T-cell (primary cell): ENCODE results near the gene RPTOR. TPM values are rescaled to one million over a fixed set of nuclear protein-coding genes. Genes with fewer than 3 reads are reported as not detected.
A peak's percentile ranks its signal among the peaks of the same experiment; 100 is the strongest.

ENCODE experiments used
- ATAC-seq, 4 experiments: fragments of 200-7000 bp in 3 of 4; fragments of 150-1000 bp in 1 of 4; cut with Tn5 transposase; replicated peaks in 1 of 4; 1 replicate in 3 of 4; 2 replicates in 1 of 4; pipeline ENCODE4 v1.10.0; 2021; ENCODE audit warnings: moderate library complexity in 3 of 4, mild to moderate bottlenecking in 2 of 4, moderate number of reproducible peaks in 1 of 4
- CTCF ChIA-PET, 2 donors: fragments of 300-600 bp; sonication (Branson Sonifier 250); formaldehyde crosslinking; loops; one replicate each; lab custom pipeline; 2022; ENCODE audit warnings: antibody characterized with exemption in 2 of 2; lab: Charles Lee
- POLR2A ChIA-PET, 2 donors: fragments of 300-600 bp; sonication (Branson Sonifier 250); formaldehyde crosslinking; loops; one replicate each; lab custom pipeline; 2022; ENCODE audit warnings: antibody characterized with exemption in 2 of 2; lab: Charles Lee
- DNase-seq, 35 experiments: peaks; one replicate each; pipeline versions ENCODE4 v3.0.0 to v3.0.0-alpha.2; 2013 to 2023
- H3K27ac ChIP-seq: one replicate; pipeline ENCODE4 v1.5.1; 2013; ENCODE audit warnings: low read length
- H3K27me3 ChIP-seq, 2 experiments: replicated peaks in 1 of 2; 1 replicate in 1 of 2; 2 replicates in 1 of 2; pipeline versions ENCODE4 v1.6.1 to v1.7.0; 2013; ENCODE audit warnings: low read length in 1 of 2, mixed read lengths in 1 of 2; ENCODE audit not compliant: control insufficient read depth in 2 of 2, insufficient read depth in 2 of 2; ENCODE audit errors: extremely low read depth in 1 of 2
- H3K36me3 ChIP-seq, 2 donors: 1 replicate in 1 of 2; 2 replicates in 1 of 2; pipeline versions ENCODE4 v1.6.1 to v1.7.0; 2013; ENCODE audit warnings: low read length in 1 of 2; ENCODE audit not compliant: control insufficient read depth in 2 of 2, insufficient read depth in 1 of 2; ENCODE audit errors: extremely low read depth in 1 of 2
- H3K4me1 ChIP-seq, 2 experiments: 1 replicate in 1 of 2; 2 replicates in 1 of 2; pipeline versions ENCODE4 v1.6.1 to v1.7.0; 2013; ENCODE audit warnings: low read length in 2 of 2, mixed read lengths in 1 of 2; ENCODE audit not compliant: insufficient read depth in 2 of 2, control insufficient read depth in 1 of 2; ENCODE audit errors: extremely low read depth in 1 of 2
- H3K4me3 ChIP-seq, 2 donors: 1 replicate in 1 of 2; 2 replicates in 1 of 2; pipeline versions ENCODE4 v1.5.1 to v1.7.0; 2013; ENCODE audit warnings: mild to moderate bottlenecking in 2 of 2, low read length in 1 of 2, moderate library complexity in 1 of 2; ENCODE audit not compliant: control insufficient read depth in 1 of 2; ENCODE audit errors: extremely low read depth in 1 of 2
- H3K9me3 ChIP-seq: 2 replicates; pipeline ENCODE4 v1.7.0; 2013
- H3K27ac Mint-ChIP-seq, 2 donors: one replicate each; pipeline ENCODE4 v1.8.0; 2020 to 2021; ENCODE audit warnings: mild to moderate bottlenecking in 2 of 2, mixed read lengths in 2 of 2
- H3K27me3 Mint-ChIP-seq, 2 donors: one replicate each; pipeline ENCODE4 v1.8.0; 2021 to 2022; ENCODE audit warnings: mixed read lengths in 2 of 2
- H3K36me3 Mint-ChIP-seq: one replicate; pipeline ENCODE4 v1.8.0; 2021; ENCODE audit warnings: mixed read lengths
- H3K4me1 Mint-ChIP-seq, 3 donors: one replicate each; pipeline ENCODE4 v1.8.0; 2020 to 2022; ENCODE audit warnings: mixed read lengths in 3 of 3, mild to moderate bottlenecking in 1 of 3
- H3K4me3 Mint-ChIP-seq, 3 donors: one replicate each; pipeline ENCODE4 v1.8.0; 2020 to 2022; ENCODE audit warnings: mild to moderate bottlenecking in 3 of 3, mixed read lengths in 3 of 3, moderate library complexity in 3 of 3
- H3K9me3 Mint-ChIP-seq, 3 donors: one replicate each; pipeline ENCODE4 v1.8.0; 2020 to 2022; ENCODE audit warnings: mixed read lengths in 3 of 3
- WGBS: methylation state at CpG from one replicate; pipeline ENCODE4 v1.1.5; 2013; ENCODE audit warnings: missing lambda C conversion rate; ENCODE audit not compliant: insufficient coverage; 5-methylcytosine and 5-hydroxymethylcytosine counted together
- total RNA-seq, 35 experiments: library from RNA in 6 of 35; stranded (reverse) in 6 of 35; fragments of 120-200 nt in 1 of 35; gene quantifications; one replicate each; pipeline versions ENCODE4 v1.2.1 to v1.2.4 and lab custom pipeline; 2013 to 2026

The RPTOR gene
- total RNA-seq, 5 donors from 2014 or later (not counting 1 experiment from before 2014, with no cell fraction given) = 59.4 to 76.8 (median 71.4) TPM

DNA sequence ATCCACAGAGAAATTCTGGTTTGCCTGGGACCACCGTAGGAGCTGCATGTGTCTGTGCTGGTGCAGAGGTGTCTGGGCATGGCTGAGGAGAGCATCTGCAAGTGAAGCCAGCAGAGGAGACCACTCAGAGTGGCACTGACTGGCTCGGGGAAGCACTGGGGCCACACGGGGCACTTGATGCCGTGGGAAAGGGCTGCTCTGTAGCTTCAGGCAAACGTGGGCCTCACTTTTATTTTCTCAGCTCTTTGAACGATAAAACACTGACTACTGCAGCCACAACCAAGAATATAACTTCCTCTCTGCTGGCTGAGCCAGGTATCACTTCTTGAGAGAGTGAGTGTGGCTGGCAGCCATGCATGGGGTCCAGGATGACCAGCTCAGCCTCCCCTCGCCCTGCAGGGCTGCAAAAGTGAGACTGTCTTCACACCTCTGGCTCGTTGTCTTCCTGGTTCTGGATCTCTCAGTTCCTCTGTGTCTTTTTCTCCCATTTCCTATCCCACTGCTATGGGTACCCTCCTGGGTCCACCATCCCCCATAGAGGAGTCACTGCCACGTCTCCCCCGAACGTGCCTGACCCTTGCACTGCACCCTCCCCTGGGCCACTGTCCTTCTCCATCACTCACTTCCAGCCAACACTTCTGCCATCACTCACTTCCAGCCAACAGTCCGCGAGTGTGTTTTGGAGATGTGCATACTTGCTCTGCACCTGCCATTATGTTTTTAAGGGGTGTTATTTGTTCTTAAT lies 245.6 kb downstream of the RPTOR start:
- peaks cover 78 to 89% (median 87%) of the 10 kb centered on the region in 3 donors for H3K4me1 Mint-ChIP-seq
- CTCF ChIA-PET = interaction anchor here in 1 of 2 donors (0.6 to 1.1 kb wide), 2 partner anchors 9 kb away, joined by 3 read pairs; no protein-coding TSS in a partner anchor
- ATAC-seq (peak; percentile 72 to 78 (median 76)), DNase-seq (peak in 9 of 35 experiments; percentile 16 to 58 (median 29))
- peaks cover 0 to 3% of the 10 kb centered on the region in 2 donors for H3K36me3 ChIP-seq
- peak overlapping the region; percentile 84 for H3K27ac ChIP-seq
- H3K4me3 ChIP-seq = peak overlapping the region in 1 of 2 donors; percentile 33
- H3K9me3 ChIP-seq = no peaks in the 10 kb centered on the region
- H3K4me3 Mint-ChIP-seq = peak overlapping the region; percentile 55 to 87 (median 74)
- POLR2A ChIA-PET = no interaction called here
- 13% methylated on average over 7 of the region's 13 CpGs for WGBS
- no peaks in the 10 kb centered on the region for H3K27me3 ChIP-seq
- H3K9me3 Mint-ChIP-seq = peaks cover 0 to 9% (median 0%) of the 10 kb centered on the region in 3 donors
- H3K27me3 Mint-ChIP-seq = no peaks in the 10 kb centered on the region
- peaks cover 34% of the 10 kb centered on the region for H3K36me3 Mint-ChIP-seq
- H3K4me1 ChIP-seq = peaks cover 68 to 71% of the 10 kb centered on the region in 2 experiments
- peak overlapping the region; percentile 97 to 98 for H3K27ac Mint-ChIP-seq

DNA sequence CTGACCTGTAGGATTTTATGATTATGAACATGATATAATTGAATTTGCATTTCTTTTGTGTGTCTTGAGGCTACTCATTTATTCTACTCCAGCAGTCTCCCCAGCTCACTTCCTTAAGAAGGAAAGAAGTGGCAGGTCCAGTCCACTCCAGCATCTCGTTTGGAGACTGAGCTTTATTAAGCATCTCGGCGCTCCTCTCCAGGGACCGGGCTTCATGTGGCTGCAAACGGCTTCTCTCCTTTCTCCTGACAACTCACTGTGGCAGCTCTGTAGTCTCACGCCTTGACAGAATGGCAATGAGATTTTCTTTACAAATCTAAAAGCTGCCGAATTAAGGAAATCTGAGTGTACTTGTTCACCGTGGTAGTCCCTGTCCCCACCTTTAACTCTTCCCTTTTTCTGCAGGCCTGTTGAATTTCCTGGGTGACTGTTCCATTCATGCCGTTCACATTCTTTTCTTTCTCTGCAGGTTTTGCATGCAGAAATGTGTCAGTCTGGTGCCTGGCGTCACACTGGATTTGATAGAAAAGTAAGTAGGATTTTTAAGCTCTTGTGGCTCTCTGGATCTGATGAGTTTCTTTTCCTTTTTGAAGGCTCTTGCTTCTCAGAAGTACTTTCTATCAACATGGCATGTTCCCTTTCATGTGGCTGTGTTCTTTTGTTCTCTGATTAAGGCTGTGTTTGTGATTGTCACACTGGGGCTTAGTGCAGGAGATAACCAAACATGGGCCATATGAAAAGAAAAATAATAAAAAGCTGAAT lies 246.5 kb downstream of the RPTOR start:
- ATAC-seq (peak; percentile 64 to 78 (median 72)), DNase-seq (peak in 2 of 35 experiments; percentile 17 to 60)
- ChIA-PET POLR2A (no interaction called here), CTCF (interaction anchor here (0.6 to 1.2 kb wide), 2 partner anchors 74 to 199 kb away, joined by 4 read pairs; no protein-coding TSS in a partner anchor)
- Histone ChIP-seq H3K27ac (peak overlapping the region; percentile 84), H3K4me3 (peak overlapping the region; percentile 15 to 42), H3K9me3 (no peaks in the 10 kb centered on the region), H3K4me1 (peaks cover 58 to 63% of the 10 kb centered on the region in 2 experiments), H3K27me3 (no peaks in the 10 kb centered on the region), H3K36me3 (peaks cover 0 to 3% of the 10 kb centered on the region in 2 donors)
- H3K4me1 Mint-ChIP-seq = peaks cover 69 to 83% (median 81%) of the 10 kb centered on the region in 3 donors
- peak overlapping the region; percentile 97 to 98 for H3K27ac Mint-ChIP-seq
- H3K36me3 Mint-ChIP-seq = peaks cover 41% of the 10 kb centered on the region
- WGBS = 49% methylated on average over 7 of the region's 10 CpGs
- H3K4me3 Mint-ChIP-seq = peak overlapping the region; percentile 55 to 87 (median 74)
- H3K9me3 Mint-ChIP-seq = peaks cover 0 to 9% (median 0%) of the 10 kb centered on the region in 3 donors
- H3K27me3 Mint-ChIP-seq = no peaks in the 10 kb centered on the region

DNA sequence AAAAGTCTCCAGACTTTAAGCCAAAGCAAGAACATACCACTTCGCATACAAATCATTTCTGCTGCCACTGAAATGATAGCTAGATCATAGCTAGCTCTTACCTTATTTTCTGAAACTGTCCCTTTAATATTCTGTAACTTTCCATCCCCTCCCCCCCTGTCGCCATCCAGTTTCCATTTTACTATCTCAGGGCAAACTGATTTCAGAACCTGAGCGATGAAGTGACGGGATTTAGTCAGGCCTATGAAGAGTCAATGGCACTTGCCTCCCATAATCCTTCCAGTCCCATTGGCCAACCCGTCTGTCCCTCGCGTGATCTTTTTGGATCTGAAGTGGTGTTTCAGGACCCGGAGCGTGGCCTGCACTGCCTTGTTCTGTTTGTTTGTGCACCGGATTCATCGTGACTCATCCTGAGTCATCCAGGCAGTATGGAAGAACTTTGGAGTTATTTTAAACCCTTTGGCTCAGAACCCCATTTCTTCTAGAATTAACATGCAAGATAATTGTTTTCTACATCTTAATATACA lies 247.2 kb downstream of the RPTOR start:
- H3K4me3 ChIP-seq = peak overlapping the region in 1 of 2 donors; percentile 17
- peaks cover 52 to 57% of the 10 kb centered on the region in 2 experiments for H3K4me1 ChIP-seq
- H3K27me3 Mint-ChIP-seq = no peaks in the 10 kb centered on the region
- H3K27ac ChIP-seq = peak overlapping the region; percentile 84
- DNase-seq (peak in 2 of 35 experiments; percentile 39 to 45), ATAC-seq (peak; percentile 11 to 35 (median 22))
- no peaks in the 10 kb centered on the region for H3K27me3 ChIP-seq
- H3K4me3 Mint-ChIP-seq = peak overlapping the region; percentile 55 to 87 (median 74)
- H3K36me3 ChIP-seq = peaks cover 0 to 3% of the 10 kb centered on the region in 2 donors
- CTCF ChIA-PET = interaction anchor here in 1 of 2 donors (1.2 kb wide), 1 partner anchor 74 kb away, joined by 4 read pairs; no protein-coding TSS in a partner anchor
- peaks cover 0 to 9% (median 0%) of the 10 kb centered on the region in 3 donors for H3K9me3 Mint-ChIP-seq
- WGBS = 59% methylated on average over 3 of the region's 11 CpGs
- peaks cover 47% of the 10 kb centered on the region for H3K36me3 Mint-ChIP-seq
- H3K4me1 Mint-ChIP-seq = peaks cover 66 to 81% (median 79%) of the 10 kb centered on the region in 3 donors
- no peaks in the 10 kb centered on the region for H3K9me3 ChIP-seq
- POLR2A ChIA-PET = no interaction called here
- H3K27ac Mint-ChIP-seq = peak overlapping the region; percentile 97 to 98

DNA sequence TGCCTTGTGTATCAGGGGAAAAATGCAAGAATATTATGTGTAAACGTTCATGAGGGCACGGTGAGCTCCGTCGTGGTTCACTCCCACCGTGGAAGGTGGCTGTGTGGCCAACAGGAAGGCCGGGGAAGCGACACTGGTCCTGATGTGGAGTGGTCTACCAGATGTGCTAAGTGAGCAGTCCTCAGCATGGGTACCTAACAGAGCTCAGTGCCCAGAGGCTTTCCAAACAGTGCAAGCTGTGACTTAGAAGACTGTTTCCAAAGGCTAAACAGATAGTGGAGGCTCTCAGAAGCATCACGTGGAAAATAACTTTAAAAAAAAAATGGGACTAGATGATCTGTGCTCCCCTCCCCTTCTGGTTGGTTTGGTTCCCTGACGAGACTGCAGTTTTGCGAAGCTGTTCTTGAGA lies 247.7 kb downstream of the RPTOR start:
- Histone ChIP-seq H3K36me3 (peaks cover 0 to 3% of the 10 kb centered on the region in 2 donors), H3K4me3 (peak overlapping the region in 1 of 2 donors; percentile 20), H3K27ac (peak overlapping the region; percentile 84), H3K27me3 (no peaks in the 10 kb centered on the region), H3K9me3 (no peaks in the 10 kb centered on the region), H3K4me1 (peaks cover 49 to 56% of the 10 kb centered on the region in 2 experiments)
- Mint-ChIP-seq H3K4me3 (peak overlapping the region in 2 of 3 donors; percentile 74 to 87), H3K4me1 (peaks cover 61 to 75% (median 74%) of the 10 kb centered on the region in 3 donors), H3K9me3 (peaks cover 0 to 7% (median 0%) of the 10 kb centered on the region in 3 donors), H3K27me3 (no peaks in the 10 kb centered on the region), H3K27ac (peak overlapping the region; percentile 97 to 98), H3K36me3 (peaks cover 45% of the 10 kb centered on the region)
- ChIA-PET POLR2A (no interaction called here), CTCF (no interaction called here)
- DNase-seq = no peak
- WGBS = 81% methylated on average over 8 of the region's 10 CpGs
- ATAC-seq = no peak

DNA sequence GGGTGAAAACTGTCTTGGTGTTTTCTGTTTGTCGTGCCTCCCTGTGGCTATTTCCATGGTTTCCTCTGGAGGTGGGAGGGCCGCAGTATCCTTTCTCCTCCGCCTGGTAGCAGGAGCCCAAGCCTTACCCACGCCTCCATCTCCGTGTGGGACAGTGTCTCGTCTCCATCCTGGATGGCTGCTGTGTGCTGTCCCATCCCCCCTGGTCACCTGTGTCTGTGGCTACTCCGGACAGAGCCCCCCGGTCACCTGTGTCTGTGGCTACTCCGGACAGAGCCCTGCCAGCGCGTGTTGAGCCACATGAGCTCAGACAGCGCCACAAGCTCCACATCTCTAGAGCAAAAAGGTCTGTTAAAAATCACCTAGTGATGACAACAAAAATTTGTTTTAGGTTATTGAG lies 248.8 kb downstream of the RPTOR start:
- Mint-ChIP-seq H3K9me3 (peaks cover 0 to 1% (median 0%) of the 10 kb centered on the region in 3 donors), H3K4me1 (peaks cover 52 to 66% (median 63%) of the 10 kb centered on the region in 3 donors), H3K4me3 (peak overlapping the region in 1 of 3 donors; percentile 31), H3K27ac (peak overlapping the region; percentile 52 to 89), H3K36me3 (peaks cover 49% of the 10 kb centered on the region), H3K27me3 (no peaks in the 10 kb centered on the region)
- POLR2A ChIA-PET = interaction anchor here in 1 of 2 donors (0.6 kb wide), 1 partner anchor 365 kb away, joined by 3 read pairs; no protein-coding TSS in a partner anchor
- 100% methylated on average over 9 of the region's 12 CpGs for WGBS
- CTCF ChIA-PET = no interaction called here
- DNase-seq = no peak
- Histone ChIP-seq H3K4me1 (peaks cover 43 to 50% of the 10 kb centered on the region in 2 experiments), H3K9me3 (no peaks in the 10 kb centered on the region), H3K36me3 (peaks cover 4 to 8% of the 10 kb centered on the region in 2 donors), H3K27ac (no peak overlapping the region), H3K27me3 (no peaks in the 10 kb centered on the region), H3K4me3 (no peak overlapping the region)
- no peak for ATAC-seq
